GM19468 (cell line): ENCODE data around the gene CEBPA.
"Not testable (repeated sequence)": the region's sequence is repeated elsewhere in the genome, so short reads cannot be mapped to it uniquely, and the experiment has no call there.

Experiments used
- ATAC-seq: cut with Tn5 transposase; IDR thresholded peaks from one replicate; pipeline ENCODE4 v1.9.1; 2021; ENCODE audit warnings: mild to moderate bottlenecking, moderate library complexity, moderate number of reproducible peaks; ENCODE audit not compliant: unreplicated experiment; ENCODE audit errors: extremely low read depth

Gene CEBPA

DNA sequence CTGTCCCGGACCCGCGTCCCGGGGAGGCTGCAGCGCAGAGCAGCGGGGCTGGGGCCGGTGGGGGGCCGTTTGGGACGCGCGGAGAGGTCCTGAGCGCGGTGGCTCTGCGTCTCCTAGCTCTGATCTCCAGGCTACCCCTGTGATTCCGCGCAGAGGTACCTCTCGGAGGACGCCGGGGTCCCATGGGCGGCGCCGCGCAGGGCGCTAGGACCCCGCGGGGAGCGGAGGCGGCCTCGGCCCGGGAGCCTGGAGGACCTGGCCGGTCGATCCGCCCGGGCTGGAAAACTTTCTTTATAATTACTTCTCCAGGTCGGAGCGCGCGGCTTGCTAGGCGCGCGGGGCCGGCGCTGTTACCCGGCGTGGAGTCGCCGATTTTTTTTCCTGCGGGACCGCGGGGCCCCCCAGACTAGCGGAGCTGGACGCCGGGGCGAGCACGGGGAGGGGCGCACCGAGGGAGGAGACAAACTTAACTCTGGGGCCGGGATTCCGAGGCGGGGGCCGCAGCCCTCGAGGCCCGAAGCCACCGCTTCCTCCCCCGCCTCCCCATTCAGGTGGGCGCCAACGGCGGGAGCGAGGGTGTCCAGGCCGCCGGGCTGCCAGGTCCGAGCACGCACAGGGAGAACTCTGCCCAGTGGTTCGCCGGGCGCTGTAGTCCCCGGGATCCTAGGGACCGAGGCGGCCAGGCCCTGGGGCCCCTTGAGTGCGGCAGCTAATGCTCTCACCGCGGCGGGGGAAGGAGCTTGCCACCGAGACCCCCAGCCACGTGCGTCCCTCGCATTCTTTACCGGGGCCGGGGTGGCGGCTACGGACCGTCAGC, 848 bp upstream of the CEBPA start:
- no peak for ATAC-seq

DNA sequence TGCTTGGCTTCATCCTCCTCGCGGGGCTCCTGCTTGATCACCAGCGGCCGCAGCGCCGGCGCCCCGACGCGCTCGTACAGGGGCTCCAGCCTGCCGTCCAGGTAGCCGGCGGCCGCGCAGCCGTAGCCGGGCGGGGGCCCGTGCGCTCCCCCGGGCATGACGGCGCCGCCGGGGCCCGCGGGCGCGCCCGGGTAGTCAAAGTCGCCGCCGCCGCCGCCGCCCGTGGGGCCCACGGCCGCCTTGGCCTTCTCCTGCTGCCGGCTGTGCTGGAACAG, 497 bp downstream of the CEBPA start:
- no peak for ATAC-seq

DNA sequence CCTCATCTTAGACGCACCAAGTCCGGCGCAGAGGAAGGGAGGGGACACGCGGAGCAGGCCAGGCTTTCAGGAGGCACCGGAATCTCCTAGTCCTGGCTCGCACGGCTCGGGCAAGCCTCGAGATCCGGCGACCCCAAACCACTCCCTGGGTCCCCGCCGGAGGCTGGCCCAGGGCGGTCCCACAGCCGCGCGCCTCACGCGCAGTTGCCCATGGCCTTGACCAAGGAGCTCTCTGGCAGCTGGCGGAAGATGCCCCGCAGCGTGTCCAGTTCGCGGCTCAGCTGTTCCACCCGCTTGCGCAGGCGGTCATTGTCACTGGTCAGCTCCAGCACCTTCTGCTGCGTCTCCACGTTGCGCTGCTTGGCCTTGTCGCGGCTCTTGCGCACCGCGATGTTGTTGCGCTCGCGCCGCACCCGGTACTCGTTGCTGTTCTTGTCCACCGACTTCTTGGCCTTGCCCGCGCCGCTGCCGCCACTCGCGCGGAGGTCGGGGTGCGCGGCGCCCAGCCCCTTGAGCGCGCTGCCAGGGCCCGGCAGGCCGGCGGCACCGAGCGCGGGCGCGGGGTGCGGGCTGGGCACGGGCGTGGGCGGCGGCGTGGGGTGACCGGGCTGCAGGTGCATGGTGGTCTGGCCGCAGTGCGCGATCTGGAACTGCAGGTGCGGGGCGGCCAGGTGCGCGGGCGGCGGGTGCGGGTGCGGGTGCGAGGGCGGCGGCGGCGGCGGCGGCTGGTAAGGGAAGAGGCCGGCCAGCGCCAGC, 1.0 kb downstream of the CEBPA start:
- no peak for ATAC-seq

DNA sequence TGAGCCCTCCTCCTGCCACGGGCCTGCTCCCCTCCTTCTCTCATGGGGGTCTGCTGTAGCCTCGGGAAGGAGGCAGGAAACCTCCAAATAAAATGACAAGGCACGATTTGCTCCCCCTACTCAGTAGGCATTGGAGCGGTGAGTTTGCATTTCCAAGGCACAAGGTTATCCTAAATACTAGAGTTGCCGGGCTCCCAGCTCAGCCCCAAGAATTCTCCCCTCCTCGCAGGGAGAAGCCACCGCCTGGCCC, 1.5 kb downstream of the CEBPA start:
- no peak for ATAC-seq

DNA sequence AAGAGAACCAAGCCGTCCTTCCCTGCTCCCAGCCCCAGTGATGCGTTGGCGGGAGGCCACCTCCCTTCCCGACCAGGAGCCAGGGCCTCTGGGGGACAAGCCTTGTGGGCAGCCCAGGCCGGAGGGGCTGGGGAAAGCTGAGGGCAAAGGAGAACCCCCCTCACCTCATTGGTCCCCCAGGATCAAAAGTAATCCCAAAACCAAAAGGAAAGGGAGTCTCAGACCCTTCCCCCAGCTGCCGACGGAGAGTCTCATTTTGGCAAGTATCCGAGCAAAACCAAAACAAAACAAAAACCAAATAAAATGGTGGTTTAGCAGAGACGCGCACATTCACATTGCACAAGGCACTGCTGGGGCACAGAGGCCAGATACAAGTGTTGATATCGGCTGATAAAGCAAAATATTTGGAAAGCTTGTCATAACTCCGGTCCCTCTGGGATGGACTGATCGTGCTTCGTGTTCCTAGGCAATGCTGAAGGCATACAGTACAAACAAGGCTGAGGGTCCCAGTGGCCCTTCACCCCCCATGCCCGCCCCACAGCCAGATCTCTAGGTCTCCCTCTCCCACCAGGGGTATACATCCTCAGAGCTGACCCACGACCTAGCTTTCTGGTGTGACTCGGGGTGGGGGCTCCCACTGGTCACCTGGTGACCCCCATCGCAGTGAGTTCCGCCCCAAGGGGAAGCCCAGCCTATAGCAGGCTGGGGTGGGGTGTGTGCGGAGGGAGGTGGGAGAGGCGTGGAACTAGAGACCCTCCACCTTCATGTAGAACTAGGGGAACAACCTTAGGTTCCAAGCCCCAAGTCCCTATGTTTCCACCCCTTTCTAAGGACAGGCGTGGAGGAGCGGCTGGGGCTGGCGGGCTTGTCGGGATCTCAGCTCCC, 2.1 kb downstream of the CEBPA start:
- ATAC-seq = no peak

DNA sequence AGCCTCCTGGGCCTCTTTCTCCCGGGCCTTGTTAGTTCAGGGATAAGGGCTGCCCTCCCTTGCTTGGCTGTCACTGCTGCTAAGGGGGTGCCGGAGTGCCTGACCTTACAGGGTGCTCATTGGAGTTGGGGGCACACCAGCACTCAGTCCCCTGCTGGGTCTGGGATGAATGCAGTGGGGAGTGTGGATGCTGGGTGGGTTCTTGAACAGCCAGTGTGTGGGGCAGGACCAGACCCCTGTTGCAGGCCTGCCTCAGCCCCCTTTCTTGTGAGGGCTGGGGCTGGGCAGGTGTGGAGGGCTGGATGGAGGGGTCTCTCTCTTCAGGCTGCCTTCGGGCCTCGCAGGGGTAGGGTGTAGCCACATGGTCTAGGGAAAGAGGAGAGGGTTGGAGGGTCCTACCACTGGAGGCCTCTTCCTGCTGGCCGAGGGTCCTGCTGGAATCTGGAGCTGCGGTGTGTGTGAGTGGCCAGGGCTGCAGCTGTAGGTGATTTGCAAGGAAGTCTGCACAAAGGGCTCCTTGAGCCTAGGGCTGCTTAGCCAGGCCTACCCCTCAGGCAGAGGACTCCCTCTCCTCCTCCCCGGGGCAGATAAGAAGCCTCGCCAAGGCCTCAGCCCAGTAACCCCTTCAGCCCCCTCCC, 3.2 kb downstream of the CEBPA start:
- ATAC-seq = no peak

DNA sequence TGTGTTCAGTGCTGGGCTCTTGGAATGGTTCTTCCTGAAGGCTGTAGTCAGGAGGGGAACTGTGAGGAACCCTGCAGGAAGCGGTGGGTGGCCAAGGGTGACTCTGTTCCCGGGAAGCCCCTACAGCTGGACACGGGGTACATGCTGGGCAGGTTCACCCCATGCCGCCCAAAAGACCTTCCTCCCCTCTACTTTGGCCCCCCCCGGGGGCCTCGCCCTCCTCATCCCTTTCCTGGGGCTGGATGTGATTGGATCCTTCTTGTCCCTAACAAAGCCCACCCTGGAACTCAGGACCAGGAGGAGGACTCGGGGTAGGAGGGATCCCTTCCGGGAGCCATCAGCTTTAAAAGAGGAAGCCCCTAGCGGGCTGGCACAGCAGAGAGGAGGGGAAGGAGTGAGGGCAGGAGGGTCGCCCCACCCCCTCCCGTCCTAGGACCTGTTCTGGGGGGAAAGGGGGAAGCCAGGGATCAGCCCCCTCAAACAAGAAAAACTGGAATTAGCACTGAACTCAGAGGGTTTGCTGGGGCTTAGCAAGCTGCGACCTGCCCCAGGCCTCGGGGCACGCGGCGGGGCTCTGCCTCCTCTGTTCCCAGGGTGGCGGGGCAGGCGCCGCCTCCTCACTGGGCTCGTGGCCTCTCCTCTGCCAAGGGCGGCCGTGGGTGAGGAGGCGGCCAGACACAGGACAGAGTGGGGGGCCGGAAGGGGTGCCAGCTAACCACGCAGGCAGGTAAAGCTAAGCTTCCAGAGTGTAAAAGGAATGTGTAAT, 4.0 kb downstream of the CEBPA start:
- ATAC-seq = no peak

DNA sequence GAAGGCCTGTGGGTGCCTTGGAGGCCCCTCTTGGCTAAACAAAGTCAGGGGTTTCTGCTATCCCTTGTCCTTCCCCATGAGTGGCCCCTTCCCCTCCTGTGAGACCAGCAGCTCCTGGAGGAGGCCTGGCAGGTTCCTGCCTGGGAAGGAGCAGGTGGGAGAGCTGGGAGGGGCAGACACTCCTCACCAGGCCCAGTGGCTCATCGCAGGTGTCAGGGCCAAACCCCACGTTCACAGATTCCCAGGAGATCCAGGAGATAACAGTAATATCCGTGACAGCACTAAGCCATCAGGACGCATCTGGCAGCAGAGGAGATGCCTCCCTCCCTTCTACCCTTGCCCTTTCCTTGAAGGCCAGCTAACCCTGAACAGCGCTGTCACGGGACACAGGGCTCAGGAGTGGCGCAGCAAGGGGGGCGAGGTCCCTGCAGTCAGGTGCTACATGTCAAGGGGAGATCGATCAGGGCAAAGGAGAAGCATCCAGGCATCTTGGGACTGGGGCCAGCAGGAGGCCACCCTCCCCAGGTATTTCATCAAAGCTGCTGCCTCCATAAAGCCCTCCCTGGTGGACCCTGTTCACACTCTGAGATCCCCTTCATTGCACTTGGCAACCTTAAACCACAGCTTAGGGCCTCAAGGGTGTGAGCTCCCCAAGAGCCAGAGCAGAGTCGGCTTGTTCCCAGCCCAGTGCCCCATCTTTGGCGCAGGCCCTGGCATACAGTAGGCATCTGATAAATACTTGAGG, 4.8 kb downstream of the CEBPA start:
- no peak for ATAC-seq

DNA sequence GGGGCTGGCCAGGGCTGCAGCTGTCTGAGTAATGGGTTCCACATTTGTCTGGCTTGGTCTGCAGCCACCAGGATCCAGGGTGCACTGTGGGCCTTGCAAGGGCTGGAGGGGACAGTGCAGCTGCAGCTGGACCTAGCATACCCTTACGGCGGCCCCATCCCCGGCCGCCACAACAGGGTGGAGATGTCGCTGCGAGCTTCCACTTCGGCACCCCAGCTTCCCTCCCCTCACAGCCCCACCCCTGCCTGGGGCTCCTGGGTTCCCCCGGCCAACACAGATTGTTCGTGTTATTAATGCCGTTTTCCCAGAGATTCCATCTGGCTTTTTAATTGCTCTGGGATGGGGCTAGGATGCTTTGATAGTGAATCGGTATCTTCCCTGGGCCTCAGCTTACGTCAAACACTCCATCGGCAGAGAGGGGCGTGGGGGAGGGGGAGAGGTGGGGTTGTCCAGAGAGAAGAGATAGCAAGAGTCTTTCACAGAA, 5.8 kb downstream of the CEBPA start:
- ATAC-seq = no peak

DNA sequence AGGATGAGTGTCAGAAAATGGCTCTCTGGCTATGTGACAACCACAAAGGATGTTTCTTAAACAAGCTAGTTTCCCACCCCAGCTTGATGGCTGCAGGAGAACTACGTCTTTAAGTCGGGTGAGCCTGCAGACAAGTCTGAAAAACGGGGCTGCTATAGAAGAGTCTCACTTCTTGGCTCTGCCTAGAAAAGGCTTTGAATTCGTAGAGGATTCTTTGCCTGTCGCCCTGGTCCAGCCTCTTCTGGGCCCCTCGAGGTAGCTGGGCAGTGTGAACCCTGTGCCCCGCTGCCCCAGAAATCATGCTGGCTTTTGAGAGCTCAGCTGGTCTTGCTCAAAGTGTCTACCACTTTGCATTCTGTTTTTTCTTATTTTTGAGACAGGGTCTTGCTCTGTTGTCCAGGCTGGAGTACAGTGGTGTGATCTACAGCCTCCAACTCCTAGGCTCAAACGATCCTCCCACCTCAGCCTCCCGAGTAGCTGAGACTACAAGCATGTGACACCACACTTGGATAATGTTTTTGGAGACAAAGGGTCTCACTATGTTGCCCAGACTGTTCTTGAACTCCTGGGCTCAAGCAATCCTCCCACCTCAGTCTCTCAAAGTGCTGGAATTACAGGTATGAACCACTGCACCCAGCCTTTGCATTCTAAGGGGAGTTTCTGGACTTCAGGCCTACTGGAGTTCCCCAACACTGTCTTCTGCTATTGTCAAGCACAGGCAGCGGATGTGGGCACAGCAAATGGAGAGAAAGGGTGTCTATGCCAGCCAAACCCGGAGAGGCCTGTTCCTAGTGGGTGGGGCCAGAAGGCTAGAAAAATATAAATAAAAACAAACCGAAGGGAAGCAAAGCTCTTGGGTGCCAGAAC, 6.5 kb downstream of the CEBPA start:
- ATAC-seq = no peak

DNA sequence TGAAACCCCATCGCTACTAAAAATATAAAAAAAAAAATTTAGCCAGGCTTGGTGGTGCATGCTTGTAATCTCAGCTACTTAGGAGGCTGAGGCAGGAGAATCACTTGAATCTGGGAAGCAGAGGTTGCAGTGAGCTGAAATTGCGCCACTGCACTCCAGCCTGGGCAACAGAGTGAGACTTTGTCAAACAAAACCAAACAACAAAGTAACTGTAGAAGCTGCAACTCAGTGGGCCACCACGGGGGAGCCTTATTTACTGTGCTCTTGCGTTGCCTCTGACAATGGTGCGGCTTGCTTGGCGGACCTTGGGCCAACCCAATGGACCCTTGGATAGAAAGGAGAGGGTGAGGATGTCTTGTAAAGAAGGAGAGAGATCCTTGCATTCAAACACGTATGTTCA, 7.3 kb downstream of the CEBPA start:
- not testable (repeated sequence) for ATAC-seq

DNA sequence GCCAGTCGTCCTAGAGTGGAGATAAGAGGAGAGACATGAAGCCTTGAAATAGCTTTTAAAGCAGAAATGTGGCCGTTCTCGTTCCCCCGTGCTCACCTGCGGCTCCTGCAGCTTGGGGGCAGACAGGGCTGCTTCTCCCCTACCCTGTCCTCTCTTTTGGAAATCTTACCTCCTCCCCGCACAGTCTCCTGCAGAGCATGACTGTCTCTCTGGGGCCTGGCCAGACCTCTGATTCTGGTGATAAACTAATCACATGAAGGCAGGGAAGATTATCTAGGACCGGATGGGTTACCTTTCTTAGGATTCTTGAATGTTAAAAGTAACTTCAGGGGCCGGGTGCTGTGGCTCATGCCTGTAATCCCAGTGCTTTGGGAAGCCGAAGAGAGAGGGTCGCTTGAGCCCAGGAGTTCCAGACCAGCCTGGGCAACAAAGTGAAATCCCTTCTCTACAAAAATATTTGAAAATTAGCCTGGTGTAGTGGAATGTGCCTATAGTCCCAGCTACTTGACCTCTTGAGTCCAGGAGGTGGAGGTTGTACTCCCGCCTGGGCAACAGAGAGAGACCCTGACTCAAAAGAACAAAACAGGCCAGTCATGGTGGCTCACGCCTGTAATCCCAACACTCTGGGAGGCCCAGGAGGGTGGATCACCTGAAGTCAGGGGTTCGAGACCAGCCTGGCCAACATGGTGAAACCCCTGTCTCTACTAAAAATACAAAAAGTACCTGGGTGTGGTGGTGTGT, 8.1 kb downstream of the CEBPA start:
- no peak for ATAC-seq

DNA sequence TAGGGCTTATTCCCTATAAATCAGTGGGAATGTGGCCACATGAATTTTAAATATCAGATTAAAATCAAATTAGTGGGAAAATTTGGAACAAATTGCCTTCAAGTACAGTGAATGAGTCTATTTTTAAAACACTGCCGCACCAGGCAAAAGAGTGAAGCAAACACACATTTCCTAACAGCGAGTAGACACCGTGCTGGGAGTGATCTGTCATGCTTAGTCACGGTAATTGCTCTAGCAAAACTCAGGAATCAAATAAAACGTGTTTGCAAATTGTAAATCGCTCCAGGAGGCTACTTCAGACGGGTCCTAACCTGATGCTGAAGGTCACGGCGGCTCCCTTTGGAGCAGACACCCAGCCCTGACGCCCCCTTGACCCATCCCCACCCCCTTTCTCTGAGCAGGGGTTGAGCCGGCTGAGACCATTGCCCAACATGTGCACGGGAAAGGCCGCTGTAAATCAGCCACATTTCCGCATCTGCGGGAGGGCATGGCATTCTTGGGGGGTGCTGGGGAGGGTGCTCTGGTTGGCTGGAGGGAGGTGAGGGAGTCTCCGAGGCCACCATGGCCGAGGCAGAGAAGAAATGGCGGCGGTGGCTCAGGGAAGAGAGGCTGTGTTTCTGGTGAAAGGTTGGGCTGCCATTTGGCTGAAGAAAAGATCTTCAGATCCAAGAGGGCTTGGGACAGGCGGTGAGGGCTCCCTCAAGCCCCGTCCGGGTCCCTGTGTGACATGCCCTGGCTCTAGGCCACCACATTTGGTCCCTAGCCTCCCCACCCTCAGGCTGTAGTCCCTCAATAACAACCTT, 8.9 kb downstream of the CEBPA start:
- no peak for ATAC-seq

DNA sequence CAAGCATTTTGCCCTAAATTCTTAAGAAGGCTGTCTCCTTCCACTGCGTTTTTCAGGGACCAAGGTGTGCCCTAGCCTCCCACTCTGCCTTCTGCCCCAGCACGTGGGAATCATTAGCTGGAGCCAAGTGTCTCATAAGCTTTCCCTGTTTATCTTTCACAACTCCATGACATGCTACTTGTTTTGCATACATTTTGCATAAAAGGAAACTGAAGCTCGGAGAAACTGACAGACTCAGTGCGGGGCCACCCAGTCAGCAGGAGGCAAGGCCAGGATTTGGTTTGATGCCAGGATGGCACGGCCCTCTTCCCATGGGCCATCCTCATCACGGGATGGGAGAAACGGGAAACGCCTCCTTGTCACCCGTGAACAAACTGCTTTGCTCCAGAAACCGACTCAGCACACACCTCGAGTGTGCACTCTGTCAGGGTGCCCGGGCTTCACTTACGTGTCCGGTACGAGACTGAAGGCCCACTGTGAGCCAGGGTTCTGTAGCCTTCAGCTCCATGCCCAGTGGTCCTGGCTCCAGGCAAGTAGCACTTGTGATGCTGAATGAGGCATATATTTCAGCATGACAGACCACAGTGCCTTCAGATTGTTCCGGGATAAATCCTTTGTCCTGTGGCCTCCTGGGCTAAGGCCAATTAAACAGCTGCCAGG, 9.6 kb downstream of the CEBPA start:
- ATAC-seq = no peak

DNA sequence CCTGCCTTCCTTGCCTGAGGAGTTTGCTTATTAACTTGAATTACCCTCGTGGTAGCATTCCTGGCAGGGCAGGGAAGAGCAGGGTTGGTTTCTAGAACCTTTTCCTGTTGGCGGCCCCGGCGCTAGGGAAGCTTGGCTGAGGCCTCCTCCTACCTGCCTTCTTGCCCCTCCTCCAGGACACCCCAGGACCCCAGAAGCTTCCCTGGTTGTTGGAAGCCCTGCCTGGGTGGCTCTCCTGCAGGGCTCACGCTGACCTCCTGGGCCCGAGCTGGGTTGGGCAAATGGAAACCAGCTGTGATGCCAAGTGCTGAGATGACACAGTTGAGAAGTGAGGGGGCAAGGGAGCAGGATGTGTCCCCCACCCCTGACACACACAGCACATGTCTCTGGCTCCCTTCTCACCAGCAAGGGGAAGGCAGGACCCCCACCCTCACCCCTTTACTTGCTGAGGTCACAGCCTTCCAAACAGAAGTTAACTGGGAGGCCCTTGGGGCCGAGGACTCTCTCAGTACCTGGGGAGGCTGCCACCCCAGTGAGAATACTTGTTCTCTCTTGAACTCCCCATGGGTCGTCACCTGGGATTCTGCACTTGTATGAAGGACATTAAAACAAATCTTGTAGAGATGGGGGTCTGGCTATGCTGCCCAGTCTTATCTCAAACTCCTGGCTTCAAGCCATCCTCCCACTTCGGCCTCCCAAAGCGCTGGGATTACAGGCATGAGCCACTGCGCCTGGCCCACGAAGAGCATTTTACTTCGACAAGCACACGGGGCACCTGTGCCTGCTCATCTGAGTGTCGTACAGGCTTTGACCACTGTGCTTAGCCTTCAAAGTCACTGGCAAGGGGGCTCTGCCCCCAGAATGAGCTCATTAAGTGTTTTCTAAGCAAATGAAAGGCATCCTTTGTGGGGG, 10.5 kb downstream of the CEBPA start:
- ATAC-seq = no peak
